Fibroblast of skin of right biceps (primary cell): Measurements from ENCODE around the gene SBF1.

Source experiments
- DNase-seq: peaks from one replicate; pipeline ENCODE4 v3.0.0-alpha.2; 2013

The SBF1 gene

DNA sequence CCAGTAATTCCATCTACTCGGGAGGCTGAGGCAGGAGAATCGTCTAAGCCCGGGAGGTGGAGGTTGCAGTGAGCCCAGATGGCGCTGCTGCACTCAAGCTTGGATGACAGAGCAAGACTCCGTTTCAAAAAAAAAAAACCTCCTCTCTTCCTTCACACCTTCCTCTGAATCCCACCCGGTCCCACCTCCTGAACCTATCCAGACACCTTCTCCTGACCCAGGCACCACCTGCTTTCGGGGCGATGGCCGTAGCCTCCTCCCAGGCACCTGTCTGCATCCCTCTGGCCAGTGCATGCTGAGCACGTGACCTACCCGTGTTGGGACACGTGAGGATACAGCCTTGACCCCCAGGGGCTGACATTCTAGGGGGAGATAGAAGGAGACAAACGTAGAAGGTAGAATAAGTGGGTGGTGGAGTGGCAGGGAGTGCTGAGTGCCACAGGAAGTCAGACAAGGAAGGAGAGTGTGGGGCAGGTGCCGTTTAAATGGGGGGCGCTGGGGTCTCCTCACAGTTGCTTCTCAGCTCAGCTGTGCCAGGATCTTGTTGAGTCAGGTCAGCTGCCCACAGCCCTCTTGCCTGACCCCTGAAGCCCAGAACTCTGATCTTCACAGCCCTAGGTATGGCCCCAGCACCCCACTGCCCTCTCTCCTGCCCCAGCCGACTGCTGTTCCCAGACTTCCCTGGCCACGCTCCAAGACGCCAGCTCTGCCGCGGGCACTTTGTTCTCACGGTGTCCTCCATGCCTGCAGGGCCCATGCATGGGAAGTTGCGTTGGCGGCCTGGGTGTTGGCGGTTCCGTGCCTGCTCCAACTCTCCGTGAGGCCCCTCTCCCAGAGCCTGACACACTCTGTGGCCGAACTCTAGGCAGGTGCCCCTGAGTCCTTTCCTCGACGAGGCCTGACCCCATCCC lies 10.6 kb upstream of the SBF1 start:
- DNase-seq: no peak

DNA sequence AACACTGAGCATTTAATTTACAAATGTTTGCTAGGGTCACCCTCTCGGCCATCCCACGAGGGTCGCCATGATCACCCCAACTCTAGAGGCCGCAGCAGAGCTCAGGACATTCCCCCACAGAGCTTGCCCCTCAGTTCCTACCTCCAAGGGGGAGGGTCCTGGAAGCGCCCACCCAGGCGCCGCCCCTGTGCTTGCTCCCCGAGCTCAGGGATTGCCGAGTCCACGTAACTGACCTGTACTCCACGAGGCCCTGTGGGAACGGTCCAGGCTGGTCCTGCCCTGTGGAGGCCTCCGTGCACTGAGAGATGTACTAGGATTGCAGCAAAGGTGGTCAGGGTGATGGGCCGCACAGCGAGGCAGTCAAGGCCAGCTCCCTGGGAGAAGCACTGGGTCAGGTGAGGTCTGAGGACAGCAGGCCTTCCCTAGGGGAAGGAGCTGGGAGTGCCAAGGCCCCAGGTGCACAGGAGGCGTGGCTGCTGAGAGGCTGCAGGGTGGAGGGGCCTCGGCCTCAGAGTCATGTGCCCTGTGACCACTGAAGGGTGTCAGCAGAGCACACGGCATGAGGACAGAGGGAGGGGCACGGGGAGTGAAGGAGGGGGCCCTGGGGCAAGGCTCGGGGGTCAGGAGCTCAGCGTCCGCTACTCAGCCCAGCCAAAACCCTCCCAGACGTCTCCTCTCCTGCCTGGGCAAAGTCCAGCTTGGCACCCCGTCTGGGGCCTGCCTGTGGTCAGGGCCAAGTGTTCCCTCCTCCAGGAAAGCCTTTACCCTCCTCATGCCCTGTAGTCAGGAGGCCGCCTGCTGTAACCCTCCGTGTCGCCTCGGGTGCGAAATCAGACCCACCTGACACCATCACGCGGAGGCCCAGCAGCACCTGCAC lies 9.4 kb upstream of the SBF1 start:
- DNase-seq: no peak

DNA sequence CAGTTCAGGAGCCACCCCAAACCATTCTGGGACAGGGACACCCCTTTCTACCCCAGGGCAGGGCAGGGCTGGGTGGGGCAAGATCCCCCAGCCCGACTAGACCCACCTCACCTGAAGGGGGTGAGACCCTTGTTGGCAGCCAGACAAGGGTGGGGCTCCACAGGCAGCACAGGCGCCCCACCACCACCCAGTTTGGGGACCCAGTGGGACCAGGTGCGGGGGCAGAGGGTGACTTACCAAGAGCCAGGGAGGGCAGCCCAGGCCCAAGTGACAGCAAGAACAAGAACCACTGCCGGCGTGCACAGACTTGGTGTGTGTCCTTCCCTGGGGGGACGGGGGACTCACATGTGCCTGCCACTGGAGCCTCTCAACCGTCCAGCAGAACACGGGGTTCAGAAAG lies 8.7 kb upstream of the SBF1 start:
- DNase-seq: no peak

DNA sequence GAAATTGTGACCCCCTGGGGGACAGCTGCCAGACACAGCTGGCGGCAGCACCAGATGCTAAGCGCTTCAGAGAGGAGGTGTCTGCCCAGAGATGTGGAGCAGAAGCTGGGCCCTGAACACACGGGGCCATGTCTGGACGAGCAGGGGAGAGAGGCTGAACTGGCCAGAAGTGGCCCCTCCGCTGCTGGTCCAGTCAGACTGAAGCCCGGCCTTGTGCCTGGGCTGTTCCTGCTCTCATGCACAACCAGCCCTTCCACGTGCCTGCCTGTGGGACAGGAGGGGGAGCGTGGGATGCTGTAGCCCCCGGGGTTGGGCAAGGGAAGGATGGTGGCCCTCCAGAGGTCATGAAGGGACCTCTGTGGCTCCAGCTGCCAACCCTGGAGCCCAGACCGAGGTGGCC lies 8.3 kb upstream of the SBF1 start:
- no peak for DNase-seq

DNA sequence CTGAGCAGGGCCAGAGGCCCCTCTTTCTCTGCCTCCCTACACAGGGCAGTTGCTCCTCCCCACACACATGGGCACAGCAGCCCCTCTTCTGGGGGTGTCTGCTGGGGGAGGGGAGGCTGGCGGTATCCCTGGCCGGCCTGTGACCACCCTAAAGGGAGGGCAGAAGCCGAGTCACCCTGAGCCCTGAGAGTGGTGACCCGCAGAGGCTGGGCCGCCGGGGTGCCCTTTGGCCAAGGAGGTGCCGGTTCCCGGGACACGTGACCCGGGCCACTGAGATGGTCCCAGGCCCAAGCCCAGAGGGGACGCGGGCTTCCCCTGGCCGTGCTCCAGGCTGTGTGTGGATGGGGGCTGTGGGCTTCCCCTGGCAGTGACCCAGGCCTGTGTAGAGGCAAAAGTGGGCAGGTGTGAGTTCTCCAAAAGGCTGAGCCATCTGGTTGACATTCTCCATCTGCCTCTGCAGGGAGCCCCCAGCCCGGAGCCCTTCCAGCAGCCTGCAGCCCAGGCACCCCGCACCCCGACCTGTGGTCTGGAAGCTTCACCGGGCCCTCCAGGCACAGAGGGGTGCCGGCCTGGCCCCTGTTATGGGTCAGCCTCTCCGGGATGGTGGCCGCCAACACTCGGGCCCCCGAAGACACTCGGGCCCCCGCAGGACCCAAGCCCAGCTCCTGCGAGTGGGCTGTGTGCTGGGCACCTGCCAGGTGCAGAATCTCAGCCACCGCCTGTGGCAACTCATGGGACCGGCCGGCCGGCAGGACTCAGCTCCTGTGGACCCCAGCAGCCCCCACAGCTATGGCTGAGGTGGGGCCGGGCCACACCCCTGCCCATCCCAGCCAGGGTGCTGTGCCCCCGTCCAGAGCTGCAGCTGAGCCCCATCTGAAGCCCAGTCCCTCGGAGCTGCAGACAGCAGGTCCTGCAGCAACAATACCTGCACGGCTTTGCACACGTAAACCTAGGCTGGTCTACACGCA lies 7.6 kb upstream of the SBF1 start:
- no peak for DNase-seq

DNA sequence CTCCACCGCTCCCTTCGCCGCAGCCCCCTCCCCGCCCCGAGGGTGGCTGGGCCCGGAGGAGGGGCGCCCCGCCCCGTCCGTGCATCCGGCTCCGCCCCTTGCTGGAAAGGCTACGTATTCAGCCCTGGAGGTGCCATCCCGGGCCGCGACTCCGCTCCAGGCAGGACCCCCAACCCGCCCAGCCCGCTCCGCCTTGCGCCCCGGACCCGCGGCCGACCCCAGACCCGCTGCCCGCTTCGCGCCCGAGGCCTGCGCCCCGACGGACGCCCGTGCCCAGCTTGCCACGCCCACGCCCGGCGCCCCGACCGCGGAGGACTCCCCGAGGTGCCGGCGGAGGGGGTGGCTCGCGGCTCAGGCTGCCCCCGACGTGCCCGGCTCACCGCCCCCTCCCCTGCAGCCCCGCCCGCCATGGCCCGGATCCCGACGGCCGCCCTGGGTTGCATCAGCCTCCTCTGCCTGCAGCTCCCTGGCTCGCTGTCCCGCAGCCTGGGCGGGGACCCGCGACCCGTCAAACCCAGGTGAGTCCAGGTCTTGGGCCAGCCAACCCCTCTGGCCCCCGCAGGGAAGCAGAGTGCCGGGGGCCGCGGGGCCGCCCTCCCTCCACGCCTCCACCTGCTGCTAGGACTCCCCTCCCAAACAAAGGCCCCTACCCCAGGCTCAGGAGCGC lies 6.7 kb upstream of the SBF1 start, which contains the start of gene ADM2:
TSS of gene ADM2 (plus strand) at position 104 of the 667 bp plus-strand sequence. CDS start at position 409, 305 bp downstream.
- peak; percentile 41 for DNase-seq

DNA sequence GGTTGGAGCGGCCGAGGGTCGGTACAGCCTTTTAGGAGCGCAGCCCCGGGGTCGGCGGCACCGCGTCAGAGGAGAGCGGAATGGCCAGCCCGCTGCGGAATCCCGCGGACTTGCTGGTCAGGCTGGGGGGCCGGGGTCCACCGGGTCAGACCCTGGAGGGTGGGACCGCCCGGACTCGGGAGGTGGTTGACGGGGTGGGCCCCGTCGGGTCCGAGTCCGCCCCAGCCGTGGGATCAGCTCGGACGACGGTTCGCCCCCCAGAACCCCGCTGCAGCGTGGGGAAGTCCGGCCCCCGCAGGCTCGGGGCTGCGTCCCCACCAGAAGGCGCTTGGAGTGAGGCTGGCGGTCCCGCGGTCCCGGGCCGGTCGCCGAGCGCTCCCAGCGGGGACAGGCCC lies 6.2 kb upstream of the SBF1 start:
- no peak for DNase-seq

DNA sequence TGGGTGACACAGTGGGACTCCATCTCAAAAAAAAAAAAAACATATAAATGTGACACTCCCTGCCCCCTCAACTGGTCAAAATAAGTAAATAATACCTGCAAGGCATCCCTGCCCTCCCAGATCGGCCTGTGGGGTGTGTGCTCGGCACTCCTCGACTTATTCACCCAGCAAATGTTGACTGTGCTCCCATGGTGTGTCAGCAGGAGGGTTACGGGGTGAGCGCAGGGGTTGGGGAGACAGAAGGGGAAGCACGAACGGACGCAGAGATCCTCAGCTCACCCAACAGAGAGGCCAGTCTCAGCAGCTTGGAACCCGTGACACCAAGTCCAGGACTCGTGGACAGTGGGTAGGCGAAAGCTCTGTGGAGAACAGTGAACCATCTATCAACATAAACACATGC lies 4.9 kb upstream of the SBF1 start:
- DNase-seq: no peak

DNA sequence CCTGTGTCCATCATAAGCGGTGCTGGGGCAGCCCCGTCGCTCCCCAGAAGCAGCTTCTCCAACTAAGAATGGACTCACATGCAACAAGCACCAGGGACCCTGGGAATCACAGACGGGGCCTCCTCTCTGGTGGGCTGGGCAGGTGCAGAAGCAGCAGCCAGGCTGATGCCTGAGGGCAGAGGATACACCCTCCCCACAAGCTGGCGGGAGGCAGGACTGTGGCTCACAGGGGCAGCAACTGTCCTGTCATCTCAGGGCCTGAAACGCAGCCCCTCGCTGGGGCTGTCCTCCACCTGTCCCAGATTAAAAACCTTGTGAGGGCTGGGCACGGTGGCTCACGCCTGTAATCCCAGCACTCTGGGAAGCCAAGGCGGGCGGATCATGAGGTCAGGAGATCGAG lies 3.1 kb upstream of the SBF1 start:
- DNase-seq: no peak

DNA sequence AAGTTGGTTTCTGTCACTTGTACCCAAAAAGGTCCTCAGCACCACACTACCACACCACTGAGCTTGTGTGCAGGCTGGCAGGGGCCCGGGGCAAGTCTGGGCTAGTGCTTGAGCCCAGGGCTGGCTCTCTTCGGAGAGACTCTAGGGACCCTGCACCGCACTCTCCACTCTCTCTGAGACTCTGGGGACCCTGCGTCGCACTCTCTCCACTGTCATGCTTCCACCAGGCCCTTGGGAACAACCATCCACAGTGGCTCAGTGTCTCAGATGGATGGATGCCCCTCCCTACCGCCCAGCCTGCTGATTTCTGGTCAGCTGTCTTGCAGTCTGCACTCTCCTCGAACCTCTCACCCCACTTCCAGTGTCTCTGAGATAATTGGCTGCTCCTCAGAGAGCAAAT lies 2.0 kb upstream of the SBF1 start:
- no peak for DNase-seq

DNA sequence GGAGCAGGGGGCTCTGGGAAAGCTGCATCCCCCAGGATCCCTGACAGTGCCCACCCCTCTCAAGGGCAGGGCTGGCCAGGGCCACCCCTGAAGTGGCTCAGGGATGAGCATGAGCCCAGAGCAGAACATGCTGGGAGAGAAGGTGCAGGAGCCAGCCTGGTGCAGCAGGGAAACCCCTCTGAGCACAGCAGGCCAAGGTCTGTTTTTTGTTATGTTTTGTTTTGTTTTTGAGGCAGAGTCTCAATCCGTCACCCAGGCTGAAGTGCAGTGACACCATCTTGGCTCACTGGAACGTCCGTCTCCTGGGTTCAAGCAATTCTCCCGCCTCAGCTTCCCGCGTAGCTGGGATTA lies 792 bp upstream of the SBF1 start:
- DNase-seq: no peak

DNA sequence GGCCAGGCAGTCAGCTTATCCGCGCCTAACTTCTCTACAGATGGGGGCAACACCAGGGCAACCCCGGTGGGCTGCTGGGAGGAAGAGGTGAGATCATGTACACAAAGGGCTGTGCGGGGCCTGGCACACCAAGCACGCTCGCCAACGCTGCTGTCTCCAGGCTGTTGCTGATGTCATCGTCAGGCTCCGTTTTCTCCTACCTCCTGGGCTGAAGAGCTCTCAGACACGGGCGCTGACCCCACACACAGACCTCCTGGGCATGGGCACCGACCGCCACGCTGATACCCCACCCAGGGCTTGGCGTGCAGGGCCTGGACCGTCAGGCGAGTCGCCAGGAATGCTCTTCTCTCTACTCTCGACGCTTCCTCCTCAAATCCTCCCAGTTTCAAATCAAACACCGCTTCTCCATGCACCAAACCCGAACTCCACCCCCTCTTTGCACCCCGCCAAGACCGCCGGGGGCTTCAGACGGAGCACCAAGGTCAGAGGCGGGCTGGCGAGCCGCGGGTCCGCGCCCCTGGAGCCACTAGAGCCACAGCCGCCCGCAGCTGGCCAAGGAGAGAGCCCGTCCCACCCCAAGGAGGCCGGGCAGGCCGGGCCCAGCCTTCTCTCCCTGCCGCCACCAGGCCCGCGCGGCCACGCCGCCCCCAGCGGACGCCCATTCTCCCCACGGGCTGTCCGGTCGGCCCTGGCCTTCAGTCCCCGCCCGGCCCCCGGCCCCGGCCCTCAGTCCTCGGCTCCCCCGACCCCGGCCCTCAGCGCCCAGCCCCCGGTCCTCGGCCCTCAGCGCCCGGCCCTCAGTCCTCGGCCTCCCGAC lies 772 bp downstream of the SBF1 start:
- peak; percentile 46 for DNase-seq

DNA sequence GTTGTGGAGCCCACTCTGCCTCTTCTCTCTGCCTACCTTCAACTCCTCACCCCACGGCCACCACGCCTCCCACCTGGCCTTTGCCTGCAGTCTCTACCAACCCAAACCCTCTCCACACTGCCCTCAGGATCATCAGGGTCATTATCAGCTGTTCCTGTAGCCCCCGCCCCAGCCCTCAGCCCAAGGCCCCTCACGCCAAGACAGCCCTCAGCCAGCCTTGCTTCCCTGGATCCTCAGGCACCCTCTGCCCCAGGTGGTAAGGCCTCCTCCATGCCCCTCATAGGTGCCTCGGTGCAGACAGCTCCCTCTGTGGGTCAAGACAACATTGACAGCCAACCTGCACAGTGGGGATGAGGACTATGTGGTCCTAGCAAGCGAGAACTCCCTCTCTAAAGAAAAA lies 1.7 kb downstream of the SBF1 start:
- DNase-seq: no peak

DNA sequence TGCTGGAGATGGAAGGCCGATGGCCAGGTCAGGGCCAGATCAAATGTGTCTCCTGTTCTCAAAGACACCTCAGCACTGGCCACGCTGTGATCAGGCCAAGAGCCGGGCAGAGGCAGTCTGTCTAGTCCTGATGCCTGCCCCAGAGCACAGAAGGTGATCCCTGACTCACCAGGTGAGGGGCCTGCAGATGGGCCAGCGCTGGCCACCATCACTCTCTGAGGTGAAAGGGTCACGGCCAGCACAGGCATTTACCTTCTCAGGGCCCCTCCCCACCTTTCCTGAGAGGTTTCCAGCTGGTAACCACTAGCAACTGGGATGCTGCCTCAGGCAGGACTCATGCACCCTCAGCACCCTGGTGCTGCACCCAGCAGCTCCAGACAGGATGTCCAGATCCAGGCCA lies 2.9 kb downstream of the SBF1 start:
- no peak for DNase-seq

DNA sequence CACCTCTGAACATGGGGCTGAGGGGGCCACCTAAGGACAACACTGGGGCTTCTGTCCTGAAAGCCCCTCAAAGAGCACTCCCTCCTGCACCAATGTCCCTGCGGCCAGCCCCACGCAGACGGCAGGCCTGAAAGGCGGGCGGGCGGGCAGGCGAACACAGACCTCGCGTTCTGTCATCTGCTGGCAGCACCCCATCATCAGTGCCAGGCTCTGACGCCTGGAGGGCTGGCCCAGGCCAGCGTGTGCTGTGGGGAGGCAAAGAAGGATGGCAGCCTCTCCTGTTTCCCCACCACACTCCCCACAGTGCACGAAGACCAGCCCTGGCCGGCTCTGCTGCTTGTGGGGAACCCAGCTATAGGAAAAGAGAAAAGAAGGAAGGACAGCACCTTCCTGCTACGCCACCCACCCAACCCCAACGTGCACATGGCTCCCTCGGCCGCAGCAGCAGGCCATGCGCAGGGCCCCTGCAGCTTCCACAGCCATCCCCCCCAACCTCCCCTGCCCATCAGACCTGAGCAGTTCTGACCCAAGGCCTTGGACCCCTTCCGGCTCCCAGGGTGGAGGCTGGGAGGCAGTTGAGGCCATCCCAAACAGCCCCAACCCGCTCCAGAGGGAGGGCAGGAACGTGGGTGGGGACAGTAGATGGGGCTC lies 3.5 kb downstream of the SBF1 start:
- DNase-seq: no peak

DNA sequence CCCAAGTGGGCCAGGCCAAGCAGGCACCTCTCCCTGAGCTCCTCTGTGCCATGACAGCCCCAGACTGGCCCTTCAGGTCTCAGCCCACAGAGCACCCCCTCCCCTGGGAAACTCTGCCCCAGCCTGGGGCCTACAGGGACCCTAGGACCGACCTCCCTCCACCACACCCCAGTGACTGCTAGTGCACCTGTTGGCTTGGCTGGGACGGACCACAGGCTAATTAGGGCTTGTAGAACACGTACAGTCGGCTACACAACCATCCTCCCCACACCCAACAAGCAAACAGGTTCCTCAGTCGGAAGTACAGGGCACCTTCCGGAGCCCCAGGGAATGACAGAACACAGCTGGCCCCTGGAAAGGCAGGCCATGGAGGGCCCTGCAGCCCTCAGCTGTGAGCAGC lies 4.3 kb downstream of the SBF1 start:
- DNase-seq: no peak

DNA sequence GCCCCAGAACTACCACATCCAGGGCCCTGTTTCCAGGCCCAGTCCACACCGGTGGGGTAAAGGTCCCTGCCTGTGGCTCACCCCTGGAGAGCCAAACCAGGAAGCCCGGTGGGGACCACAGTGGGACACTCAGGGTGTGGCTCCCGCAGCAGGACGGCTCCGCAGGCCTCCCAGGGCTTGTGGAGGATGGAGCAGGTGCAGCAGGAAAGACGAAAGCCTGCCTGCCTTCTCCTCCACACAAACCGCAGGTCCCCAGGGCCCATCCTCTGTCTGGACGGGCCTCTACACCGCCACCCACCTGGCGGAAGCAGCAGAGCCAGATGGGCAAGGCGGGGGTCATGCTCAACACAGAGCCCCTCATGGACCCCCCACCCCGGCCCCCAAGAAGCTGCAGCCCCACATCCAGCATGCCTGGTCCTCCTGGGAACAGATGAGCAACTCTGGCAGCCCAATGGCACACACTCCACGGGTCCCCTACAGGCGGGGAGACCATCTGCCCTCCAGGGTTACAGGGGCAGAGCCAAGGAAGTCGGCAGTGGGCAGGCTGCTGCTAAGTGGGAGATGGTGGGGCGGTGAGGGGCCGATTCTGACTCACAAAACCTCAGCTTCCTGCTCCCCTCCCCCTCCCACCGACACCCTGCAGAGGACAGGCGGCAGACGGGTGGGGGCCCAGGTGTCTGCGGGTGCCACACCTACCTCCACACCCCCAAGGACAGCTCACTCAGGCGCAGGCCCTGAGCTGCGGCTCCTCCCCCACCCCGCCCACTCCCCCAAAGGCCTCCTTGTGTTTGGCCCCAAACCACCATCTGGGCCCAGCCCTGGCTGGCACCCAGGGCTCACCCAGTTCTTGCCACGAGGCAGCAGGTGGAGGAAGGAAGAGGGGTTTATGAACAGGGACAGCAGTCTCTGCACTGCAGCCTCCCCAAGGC lies 5.2 kb downstream of the SBF1 start:
- peak; percentile 55 for DNase-seq

DNA sequence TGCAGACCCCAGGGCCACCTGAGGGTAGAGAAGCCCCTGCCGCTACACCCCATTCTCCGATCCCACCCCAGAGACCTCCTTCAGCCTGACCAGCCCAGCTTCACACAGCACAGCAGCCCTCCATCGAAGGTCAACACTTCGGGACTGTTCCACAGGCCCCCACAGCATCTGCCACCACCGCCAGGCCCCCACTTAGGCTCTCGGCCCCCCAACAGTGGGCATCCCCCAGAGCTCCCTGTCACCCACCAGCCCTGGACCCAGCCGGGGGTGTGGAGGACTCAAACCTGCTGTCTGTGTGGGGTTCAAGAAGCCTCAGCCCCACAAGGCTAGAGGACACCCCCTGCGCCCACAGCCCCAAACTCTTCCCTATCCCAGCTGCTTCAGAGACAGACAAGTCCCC lies 6.2 kb downstream of the SBF1 start:
- DNase-seq: no peak

DNA sequence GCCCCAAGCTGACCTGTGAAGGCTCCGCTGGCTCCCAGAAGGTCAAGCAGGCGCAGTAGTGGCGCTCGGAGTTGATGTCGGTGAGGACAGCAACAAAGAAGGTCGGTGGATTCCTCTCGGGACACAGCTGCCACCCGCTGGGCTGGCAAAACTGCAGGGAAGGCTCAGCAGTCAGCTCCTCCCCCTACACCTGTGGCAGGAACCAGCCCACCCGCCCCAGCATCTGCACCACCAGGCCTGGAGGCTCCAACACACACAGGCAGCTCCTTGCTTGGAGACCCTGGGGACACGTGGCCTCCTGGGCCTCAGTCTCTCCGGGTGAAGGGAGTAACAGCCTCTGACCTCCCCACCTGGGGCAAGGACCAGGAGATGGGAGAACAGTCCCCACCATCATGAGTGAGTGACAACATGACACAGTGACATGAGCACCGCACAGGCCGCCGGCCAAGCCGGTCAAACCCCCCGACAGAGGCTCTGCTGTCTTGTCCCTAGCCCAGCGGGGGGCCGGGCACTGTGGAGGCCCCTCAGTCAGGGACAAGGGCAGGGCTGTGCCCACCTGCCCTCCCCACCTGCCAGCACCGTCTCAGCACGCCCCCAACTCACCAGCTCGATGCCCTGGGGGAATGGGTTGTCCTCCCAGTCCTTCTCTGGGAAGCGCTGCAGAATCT lies 6.9 kb downstream of the SBF1 start:
- no peak for DNase-seq
